GM19328 (cell line): Measurements from ENCODE around the gene BRCA1.
"Not testable (repeated sequence)": the region's sequence is repeated elsewhere in the genome, so short reads cannot be mapped to it uniquely, and the experiment has no call there.

Experiments used
- ATAC-seq: cut with Tn5 transposase; IDR thresholded peaks from one replicate; pipeline ENCODE4 v1.9.1; 2021; ENCODE audit warnings: mild to moderate bottlenecking, moderate library complexity; ENCODE audit not compliant: unreplicated experiment

Gene BRCA1

DNA sequence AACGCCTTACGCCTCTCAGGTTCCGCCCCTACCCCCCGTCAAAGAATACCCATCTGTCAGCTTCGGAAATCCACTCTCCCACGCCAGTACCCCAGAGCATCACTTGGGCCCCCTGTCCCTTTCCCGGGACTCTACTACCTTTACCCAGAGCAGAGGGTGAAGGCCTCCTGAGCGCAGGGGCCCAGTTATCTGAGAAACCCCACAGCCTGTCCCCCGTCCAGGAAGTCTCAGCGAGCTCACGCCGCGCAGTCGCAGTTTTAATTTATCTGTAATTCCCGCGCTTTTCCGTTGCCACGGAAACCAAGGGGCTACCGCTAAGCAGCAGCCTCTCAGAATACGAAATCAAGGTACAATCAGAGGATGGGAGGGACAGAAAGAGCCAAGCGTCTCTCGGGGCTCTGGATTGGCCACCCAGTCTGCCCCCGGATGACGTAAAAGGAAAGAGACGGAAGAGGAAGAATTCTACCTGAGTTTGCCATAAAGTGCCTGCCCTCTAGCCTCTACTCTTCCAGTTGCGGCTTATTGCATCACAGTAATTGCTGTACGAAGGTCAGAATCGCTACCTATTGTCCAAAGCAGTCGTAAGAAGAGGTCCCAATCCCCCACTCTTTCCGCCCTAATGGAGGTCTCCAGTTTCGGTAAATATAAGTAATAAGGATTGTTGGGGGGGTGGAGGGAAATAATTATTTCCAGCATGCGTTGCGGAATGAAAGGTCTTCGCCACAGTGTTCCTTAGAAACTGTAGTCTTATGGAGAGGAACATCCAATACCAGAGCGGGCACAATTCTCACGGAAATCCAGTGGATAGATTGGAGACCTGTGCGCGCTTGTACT lies at the start of gene BRCA1:
BRCA1 (minus strand) TSS at position 232 of the 834 bp plus-strand sequence. CDS start 1,268 bp downstream, outside the sequence.
- peak; percentile 94 for ATAC-seq

DNA sequence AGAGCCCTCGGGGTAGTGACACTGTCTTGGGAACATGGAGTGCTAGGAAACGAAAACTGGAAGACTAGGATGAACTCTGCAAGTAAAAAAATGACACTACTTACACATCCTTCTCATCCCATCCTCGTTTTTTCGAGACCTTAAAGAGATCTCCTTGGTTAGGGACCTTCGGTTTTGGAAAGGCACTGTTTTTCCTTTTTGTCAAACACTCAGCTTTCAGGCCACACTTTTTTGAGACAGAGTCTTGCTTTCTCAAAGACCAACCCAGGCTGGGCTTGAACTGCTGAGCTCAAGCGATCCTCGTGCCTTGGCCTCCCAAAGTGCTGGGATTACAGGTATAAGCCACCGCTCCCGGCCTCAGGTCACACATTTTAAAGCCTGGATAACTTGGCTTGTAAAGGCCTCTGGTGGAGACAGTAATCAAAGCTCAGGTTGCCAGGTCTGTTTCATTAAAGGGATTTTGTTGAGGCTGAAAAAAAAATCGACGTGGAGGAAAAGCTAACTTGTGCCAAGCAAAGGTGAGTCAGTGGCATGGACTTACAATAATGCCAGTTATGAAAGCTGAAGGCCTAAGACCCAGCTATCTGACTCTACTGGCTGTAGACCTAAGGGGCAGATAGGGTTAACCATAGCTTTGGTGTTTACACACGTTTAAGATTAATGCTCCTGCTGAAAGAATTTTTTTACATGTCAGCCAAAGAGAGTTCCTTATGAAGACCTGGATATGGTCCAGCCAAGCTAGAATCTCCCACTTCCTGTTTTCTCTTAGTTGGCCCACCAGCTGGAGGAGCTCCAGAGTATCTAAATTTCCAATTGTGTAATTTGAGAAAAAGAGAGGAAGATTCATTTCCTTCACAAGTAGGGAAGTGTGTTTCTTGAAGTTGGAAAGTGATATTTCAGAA lies 46.7 kb upstream of the BRCA1 start:
- ATAC-seq, result no peak

DNA sequence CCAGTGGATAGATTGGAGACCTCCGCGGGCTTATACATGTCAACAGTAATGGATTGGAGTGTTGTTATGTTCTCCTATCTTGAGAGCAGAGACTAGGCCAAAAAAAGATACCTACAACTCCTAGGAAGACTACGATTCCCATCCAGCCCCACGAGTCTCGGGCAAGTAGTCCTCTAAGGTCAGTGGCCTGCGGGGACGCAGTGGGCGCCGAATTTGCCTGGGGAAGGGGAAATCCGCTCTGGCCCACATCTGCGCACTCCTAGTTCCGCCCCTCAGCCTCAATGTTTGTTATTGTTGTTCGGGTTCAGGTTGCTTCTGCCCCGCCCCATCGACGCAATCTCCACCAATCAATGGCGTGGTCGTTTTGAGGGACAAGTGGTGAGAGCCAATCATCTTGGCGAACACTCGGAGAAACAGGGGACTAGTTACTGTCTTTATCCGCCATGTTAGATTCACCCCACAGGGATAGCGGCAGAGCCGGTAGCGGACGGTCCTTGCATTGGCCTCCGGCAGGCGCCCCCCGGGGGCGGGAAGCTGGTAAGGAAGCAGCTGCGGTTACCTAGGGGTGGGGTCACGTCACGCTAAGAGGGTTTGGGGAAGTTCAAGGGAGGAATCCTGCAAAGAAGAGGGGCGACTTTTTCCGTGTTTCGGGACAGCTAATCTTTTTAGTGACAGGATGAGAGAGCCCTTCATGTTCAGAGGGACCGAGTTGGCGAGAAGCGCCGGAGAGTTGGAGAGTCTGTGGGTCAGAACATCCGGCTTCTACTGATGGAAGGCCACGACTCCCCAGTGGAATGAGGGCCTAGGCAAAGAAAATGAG lies 45.8 kb upstream of the BRCA1 start, which contains the start of gene NBR1:
NBR1 (plus strand) TSS at position 449 of the 820 bp plus-strand sequence. CDS start 4,586 bp downstream, outside the sequence.
- peak; percentile 71 for ATAC-seq

DNA sequence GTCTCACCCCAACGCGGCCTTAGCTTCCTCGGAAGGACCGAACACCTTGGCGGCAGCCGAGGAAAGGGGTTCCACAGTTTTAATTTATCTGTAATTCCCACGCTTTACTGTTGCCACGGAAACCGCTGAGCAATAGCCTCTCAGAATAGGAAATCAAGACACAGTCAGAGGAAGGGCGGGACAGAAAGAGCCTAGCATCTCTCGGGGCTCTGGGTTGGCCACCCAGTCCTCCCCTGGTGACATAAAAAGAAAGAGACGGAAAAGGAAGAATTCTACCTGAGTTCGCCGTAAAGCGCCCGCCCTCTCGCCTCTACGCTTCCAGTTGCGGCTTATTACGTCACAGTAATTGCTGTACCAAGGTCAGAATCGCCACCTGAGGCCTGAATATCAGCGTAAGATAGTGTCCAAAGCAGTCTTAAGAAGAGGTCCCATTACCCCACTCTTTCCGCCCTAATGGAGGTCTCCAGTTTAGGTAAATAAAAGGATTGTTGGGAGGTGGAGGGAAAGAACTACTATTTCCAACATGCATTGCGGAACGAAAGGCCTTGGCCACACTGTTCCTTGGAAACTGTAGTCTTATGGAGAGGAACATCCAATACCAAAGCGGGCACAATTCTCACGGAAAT lies 45.1 kb upstream of the BRCA1 start:
- peak; percentile 67 for ATAC-seq

DNA sequence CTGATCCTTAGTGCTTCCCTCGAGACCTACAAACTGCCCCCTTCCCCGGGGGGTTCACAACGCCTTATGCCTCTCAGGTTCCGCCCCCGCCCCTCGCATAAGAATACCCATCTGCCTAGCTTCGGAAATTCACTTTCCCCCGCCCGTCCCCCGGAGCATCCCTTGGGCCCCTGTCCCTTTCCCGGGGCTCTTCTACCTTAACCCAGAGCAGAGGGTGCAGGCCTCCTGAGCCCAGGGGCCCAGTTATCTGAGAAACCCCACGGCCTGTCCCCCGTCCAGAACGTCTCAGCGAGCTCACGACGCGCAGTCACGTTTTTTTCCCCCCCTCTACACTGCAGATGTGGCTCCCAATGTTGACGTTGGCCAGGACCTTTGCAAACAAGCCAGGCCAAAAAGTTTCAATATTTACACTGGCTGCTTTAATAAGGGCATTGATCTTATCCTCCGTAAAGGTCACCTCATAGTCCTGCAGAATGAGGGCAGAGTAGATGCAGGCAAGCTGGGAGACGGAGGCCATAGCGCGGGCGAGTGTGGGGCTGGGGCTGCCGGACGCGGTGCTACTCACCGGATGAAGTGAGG lies 44.5 kb upstream of the BRCA1 start:
- ATAC-seq, result peak; percentile 7

DNA sequence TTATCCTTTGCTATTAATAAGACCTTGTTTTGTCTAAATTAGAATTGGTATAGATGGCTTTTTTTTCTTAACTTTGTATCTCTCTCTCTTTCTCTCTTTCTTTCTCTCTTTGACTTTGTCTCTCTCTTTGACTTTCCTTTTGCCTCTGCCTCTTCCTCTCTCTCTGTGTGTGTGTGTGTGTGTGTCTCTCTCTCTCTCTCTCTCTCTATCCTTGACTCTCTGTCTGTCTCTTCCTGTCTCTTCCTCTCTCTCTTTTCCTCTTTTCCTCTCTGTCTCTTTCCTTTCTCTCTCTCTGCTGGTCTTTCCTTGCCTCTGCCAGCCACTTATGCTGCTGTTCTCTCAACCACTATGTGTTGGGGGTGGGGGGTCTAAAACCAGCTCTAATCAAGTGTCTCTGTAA lies 40.8 kb upstream of the BRCA1 start:
- not testable (repeated sequence) for ATAC-seq

DNA sequence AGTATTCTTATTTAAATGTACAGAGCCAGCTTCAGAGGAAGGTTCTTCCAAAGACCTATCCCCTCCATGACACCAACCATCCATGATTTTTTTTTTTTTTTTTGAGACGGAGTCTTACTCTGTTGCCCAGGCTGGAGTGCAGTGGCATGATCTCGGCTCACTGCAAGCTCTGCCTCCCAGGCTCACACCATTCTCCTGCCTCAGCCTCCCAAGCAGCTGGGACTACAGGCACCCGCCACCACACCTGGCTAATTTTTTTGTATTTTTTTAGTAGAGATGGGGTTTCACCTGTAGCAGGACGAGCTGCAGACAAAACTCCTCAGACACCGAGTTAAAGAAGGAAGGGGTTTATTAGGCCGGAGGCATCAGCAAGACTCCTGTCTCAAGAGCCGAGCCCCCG lies 34.8 kb upstream of the BRCA1 start:
- not testable (repeated sequence) for ATAC-seq

DNA sequence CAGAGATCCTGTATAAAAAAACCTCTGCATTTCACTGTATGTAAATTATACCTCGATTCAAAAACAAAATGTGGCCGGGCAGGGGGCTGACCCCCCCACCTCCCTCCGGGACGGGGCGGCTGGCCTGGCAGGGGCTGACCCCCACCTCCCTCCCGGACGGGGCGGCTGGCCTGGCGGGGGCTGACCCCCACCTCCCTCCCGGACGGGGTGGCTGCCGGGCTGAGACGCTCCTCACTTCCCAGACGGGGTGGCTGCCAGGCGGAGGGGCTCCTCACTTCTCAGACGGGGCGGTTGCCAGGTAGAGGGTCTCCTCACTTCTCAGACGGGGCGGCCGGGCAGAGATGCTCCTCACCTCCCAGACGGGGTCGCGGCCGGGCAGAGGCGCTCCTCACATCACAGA lies 34.1 kb upstream of the BRCA1 start:
- ATAC-seq, result not testable (repeated sequence)

DNA sequence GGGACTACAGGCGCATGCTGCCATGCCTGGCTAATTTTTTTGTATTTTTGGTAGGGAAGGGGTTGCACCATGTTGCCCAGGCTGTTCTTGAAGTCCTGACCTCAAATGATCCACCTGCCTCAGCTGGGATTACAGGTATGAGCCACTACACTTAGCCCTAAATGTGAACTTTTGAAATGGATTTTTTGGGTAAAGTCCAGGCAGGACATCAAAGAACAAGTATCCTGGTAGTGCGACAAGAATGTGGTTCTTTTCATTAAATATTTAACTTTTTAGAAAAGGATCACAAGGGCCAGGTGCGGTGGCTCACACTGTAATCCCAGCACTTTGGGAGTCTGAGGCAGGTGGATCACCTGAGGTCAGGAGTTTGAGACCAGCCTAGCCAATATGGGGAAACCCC lies 30.5 kb upstream of the BRCA1 start:
- ATAC-seq, result no peak

DNA sequence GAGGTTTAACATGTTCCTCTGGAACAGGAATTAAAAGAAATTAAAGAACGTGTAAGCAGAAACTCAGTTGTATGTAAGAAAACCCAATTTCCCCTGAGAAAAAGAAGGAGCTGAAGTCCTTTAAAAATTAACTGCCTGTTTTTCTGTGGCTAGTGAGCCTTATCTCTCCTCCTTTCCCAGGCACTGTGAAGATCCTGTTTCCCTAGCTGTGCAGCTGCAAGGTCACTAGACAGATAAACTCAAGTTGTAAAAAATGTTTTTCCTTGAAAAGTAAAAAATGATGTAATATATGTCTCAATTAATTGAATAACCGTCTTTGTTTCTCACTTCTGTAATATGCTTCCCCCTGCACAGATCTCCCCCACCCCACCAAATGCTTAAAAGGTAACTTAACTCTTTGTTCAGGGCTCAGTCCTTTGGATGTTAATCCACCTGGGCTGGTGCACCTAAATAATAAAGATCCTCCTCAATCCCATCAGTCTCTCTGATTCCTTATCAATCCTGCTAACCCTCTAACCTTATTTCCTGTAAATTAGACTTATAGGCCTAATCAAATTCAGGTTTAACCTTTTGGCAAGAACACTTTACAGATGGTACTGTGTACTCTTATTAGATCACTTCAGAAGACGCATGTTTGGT lies 28.2 kb upstream of the BRCA1 start:
- ATAC-seq, result not testable (repeated sequence)

DNA sequence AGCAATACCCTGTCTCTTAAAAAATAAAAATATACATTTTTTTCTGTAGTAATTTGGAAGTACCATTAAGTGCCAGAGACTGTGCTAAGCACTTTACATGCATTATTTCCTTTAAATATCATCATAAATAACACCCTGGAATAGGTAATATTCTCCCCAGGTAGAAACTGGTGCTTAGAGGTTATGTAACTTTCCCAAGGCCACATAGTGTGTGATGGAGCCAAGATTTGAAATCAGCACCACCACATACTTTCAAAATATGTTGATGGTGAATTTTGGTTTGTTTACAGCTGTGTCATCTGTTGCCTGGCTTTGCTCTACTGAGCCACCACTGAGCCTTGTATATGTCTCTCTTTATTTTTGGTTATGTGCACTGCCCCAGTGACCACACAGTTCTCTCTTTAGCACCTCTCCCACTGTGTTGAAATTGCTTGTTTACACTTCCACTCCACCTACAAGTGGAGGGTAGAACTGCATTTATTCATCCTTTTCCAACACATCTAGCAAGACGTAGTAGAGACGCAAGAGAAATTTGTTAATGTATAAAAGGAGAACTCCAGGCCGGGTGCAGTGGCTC lies 26.8 kb upstream of the BRCA1 start:
- ATAC-seq, result no peak

DNA sequence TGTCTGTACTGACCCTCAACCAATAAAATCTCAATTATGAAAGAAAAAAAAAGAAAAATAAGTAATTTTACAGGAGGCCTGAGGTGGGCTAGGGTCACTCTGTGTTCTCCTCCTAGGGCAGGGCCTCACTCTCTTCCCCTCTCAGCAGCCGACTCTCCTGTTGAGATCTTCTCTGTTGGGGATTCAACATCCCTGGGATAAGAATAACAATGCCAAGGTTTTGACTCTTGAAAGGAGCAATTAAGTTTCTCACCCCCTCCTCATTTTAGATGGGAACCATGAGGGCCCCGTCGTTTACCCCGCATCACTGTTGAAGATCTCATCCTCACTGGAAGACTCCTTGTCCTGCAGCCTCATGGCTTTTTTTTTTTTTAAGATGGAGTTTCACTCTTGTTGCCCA lies 21.5 kb upstream of the BRCA1 start:
- ATAC-seq, result no peak

DNA sequence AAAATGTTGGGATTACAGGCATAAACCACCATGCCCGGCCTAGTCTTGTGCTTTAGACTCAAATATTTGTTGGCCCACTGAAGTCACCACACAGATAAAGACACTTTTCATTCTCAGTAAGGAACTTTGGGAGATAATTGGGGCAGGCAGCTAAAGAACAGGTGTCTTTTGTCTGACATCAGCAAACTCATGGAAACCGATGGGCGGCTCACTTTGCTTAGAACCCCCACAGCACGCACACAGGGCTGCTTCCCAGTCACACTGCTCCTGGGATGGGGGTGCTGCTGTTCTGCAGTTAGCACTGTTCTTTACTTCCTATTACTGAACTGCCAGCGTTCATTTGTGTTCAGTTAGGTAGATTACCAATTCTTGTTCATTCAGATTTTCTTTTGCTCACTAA lies 18.0 kb upstream of the BRCA1 start:
- ATAC-seq, result no peak

DNA sequence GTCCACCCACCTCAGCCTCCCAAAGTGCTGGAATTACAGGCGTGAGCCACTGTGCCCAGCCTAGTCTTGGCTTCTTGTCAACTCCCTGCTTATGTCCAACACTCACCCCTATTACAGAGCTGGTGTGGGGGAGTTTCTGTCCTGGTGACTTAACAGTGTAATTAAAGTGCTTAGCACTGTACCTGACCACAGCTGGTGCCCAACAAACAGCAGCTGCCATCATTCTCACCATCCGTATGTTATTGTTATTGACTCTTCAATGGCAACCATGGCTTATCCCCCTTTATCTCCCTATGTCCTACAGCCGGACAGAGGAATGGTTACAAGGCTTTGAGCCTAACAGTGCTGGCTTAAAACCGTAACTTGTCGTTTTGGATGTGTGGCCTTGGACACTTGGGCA lies 17.0 kb upstream of the BRCA1 start:
- no peak for ATAC-seq

DNA sequence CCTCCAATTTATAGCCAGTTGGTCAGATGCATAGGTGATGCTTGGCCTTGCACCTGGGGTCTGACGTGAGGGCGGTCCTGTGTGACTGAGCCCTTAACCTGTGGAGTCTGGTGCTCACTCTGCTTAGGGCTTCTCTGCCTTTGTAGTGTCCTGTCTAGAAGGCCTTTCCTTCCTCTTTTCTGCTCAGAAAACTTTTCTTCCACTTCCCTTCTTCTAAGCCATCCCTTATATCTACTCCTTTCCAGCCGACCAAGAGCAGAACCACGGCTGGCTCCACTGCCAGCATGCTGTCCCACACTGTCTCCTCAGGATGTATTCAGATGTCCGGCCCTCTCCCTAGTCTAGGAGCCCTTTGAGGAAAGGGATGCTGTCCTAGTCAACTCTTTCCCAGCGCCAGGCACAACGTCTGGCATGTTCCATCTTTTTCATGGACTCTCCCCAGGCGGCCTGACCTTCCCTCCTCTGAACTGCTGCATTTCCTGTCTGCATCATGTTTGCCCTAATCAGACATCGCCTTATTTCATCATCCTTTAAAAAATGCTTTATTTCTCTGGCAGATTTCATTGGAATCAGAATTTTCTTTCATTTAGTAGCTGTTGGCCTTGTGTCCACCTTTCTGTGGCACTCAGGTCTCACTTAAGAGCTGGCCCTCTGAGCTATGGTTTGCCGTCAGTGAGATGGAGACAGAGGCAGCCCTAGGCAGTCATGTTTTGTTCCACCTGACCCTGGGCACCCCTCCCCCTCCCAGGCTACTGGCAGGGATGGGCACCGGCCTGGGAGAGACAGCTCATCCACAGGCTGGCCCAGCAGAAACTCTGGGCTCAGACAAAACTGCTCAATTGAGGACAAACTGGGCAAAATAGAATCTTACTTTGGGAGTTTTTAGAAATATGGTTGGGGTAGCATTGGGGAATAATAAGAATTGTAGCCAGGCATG lies 15.5 kb upstream of the BRCA1 start:
- ATAC-seq, result no peak

DNA sequence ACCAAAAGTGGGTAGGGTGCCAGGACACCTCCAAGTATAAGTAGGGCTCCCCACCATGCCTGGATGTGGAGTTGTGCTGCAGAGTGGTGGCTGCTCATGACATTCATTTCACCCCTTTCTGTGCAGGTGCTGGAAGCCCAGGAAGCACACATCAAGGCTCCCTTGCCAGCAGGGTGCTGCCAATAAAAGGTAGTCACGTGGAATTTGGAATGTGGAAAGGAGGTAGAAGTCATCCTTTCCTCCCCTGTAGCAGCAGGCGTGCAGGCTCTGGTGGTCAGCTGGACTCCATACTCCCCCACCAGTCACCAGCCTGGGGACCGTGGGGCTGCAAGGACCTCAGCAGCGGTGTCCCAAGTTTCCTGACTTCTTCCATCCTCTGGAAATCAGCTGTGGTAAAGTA lies 13.4 kb upstream of the BRCA1 start:
- ATAC-seq, result not testable (repeated sequence)

DNA sequence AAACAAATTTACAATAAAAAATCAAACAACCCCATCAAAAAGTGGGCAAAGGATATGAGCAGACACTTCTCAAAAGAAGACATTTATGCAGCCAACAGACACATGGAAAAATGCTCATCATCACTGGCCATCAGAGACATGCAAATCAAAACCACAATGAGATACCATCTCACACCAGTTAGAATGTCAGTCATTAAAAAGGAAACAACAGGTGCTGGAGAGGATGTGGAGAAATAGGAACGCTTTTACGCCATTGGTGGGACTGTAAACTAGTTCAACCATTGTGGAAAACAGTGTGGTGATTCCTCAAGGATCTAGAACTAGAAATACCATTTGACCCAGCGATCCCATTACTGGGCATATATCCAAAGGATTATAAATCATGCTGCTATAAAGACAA lies 11.4 kb upstream of the BRCA1 start:
- not testable (repeated sequence) for ATAC-seq

DNA sequence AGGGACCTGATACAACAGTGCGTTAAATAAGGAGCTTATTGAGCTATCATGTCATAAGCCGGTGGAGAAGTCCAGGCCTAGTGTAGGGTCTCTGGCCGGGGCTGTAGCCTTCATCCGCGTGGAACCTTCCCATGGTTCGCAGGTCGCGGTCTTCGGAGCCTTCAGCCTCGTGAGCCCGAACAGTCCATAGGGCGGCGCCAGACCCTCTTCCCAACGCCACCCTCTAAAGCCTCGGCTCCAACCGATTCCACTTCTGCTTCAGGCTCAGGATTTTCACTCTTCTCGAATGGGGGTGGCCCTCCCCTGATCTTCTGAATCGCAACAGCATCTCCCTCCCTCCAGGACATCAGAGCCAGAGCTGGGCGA lies 10.3 kb upstream of the BRCA1 start:
- ATAC-seq, result no peak
